ENCODE measurements around the gene ABHD17A.
"Not testable (repeated sequence)": the region's sequence is repeated elsewhere in the genome, so short reads cannot be mapped to it uniquely, and the experiment has no call there.

Gene ABHD17A

DNA sequence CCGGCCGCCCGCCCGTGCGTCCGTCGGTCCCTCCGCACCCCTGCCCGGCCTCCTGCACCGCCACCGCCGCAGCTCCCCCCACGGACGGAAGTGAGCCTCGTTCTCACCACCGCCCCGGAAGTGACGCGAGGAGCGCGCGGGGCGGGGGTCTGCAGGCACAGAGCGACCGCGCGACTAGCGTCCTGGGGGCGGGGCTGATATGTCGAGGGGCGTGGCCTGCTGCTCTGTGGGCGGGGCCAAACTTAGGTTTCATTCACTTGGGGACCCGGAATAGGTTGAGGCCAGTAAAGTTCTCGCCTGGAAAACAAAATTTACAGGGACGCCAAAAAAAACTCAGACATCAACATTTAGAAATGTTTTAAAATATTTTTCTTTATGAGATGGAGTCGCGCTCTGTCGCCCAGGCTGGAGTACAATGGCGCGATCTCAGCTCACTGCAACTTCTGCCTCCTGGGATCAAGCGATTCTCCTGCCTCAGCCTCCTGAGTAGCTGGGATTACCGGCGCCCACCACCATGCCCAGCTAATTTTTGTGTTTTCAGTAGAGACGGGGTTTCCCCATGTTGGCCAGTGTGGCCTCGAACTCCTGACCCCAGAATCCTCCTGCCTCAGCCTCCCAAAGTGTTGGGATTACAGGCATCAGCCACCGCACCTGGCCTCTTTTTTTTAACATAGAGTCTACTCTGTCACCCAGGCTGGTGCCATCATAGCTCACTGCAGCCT lies at the start of gene ABHD17A:
TSS of gene ABHD17A (minus strand) at position 99 of the 722 bp plus-strand sequence. CDS start 3,930 bp downstream, outside the sequence.
- H3K27me3 ChIP-seq (replicated peaks; ENCODE audit: control insufficient read depth, insufficient read depth, low read length); H3K9me3 ChIP-seq (ENCODE audit: control insufficient read depth, low read length); H3K36me3 ChIP-seq (ENCODE audit: control insufficient read depth, insufficient read depth, low read length, severe bottlenecking): not testable (repeated sequence)
- peaks cover 27% of the 10 kb centered on the region for H3K4me1 ChIP-seq (ENCODE audit: control insufficient read depth, insufficient read depth, low read length)
- H3K9ac ChIP-seq (ENCODE audit: low read length): peak within 1 kb of the TSS; percentile 95
- peak; percentile 97 for DNase-seq (ENCODE audit: low read depth)
- peak within 1 kb of the TSS; percentile 96 for H3K4me3 ChIP-seq (ENCODE audit: low read length)

DNA sequence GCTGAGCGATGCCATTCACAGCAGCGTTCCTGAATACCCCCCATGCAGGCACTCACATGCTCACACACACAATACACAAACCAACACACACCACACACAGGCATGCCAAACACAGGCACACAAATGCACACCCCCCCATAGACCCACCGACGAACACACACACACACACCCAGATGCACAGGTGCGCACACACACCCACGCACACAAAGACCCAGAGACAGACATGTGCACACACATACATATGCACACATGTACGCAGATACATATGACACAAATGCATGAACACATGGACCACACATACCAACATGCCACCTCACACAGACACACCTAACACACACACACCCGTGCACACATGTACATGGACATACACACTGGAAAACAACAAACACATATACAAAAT lies 48.6 kb upstream of the ABHD17A start:
- no peaks in the 10 kb centered on the region for H3K27me3 ChIP-seq (replicated peaks; ENCODE audit: control insufficient read depth, insufficient read depth, low read length)
- H3K4me1 ChIP-seq (ENCODE audit: control insufficient read depth, insufficient read depth, low read length): peaks cover 23% of the 10 kb centered on the region
- DNase-seq (ENCODE audit: low read depth): no peak
- H3K9me3 ChIP-seq (ENCODE audit: control insufficient read depth, low read length): peaks cover 2% of the 10 kb centered on the region
- H3K9ac ChIP-seq (ENCODE audit: low read length): no peak overlapping the region
- no peak overlapping the region for H3K4me3 ChIP-seq (ENCODE audit: low read length)
- H3K36me3 ChIP-seq (ENCODE audit: control insufficient read depth, insufficient read depth, low read length, severe bottlenecking): no peaks in the 10 kb centered on the region

DNA sequence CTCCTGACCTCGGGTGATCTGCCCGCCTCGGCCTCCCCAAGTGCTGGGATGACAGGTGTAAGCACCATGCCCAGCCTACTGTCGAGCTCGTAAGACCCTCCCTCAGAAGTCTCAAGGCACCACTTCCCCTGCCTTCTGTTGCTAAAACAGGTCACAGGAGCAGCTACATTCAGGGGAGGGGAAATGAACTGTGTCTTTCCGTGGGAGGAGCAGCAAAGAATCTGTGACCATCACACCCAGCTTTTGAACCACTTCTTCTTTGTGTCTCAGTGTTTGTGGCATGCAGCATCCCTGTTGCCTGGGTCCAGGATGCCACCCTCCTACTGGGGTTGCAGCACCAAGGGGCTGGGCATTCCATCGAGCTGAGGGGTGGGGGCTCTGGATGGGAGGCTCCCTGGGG lies 47.9 kb upstream of the ABHD17A start:
- Histone ChIP-seq H3K9me3 (ENCODE audit: control insufficient read depth, low read length) (peaks cover 2% of the 10 kb centered on the region), H3K27me3 (replicated peaks; ENCODE audit: control insufficient read depth, insufficient read depth, low read length) (no peaks in the 10 kb centered on the region), H3K4me1 (ENCODE audit: control insufficient read depth, insufficient read depth, low read length) (peaks cover 24% of the 10 kb centered on the region), H3K36me3 (ENCODE audit: control insufficient read depth, insufficient read depth, low read length, severe bottlenecking) (no peaks in the 10 kb centered on the region), H3K4me3 (ENCODE audit: low read length) (no peak overlapping the region), H3K9ac (ENCODE audit: low read length) (no peak overlapping the region)
- DNase-seq (ENCODE audit: low read depth): no peak

DNA sequence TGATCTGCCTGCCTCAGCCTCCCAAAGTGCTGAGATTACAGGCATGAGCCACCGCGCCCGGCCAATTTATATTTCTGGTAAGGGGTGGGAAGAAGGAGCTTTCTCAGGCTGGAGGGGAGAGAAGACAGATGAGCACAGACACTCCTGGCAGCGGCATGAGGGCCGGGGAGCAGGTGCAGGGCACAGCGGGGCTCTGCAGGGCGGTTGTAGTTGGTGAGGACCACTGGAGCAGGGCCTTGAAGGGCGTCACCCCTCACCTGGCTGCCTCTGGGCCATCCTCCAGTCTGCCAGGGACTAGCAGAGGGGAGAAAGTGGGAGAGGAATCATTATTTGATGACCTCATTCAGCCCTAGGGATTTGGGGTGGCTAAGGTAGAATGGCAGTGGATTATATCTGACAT lies 47.1 kb upstream of the ABHD17A start:
- peaks cover 24% of the 10 kb centered on the region for H3K4me1 ChIP-seq (ENCODE audit: control insufficient read depth, insufficient read depth, low read length)
- H3K9me3 ChIP-seq (ENCODE audit: control insufficient read depth, low read length): peaks cover 2% of the 10 kb centered on the region
- H3K27me3 ChIP-seq (replicated peaks; ENCODE audit: control insufficient read depth, insufficient read depth, low read length): no peaks in the 10 kb centered on the region
- H3K9ac ChIP-seq (ENCODE audit: low read length): no peak overlapping the region
- H3K4me3 ChIP-seq (ENCODE audit: low read length): no peak overlapping the region
- no peak for DNase-seq (ENCODE audit: low read depth)
- H3K36me3 ChIP-seq (ENCODE audit: control insufficient read depth, insufficient read depth, low read length, severe bottlenecking): no peaks in the 10 kb centered on the region

DNA sequence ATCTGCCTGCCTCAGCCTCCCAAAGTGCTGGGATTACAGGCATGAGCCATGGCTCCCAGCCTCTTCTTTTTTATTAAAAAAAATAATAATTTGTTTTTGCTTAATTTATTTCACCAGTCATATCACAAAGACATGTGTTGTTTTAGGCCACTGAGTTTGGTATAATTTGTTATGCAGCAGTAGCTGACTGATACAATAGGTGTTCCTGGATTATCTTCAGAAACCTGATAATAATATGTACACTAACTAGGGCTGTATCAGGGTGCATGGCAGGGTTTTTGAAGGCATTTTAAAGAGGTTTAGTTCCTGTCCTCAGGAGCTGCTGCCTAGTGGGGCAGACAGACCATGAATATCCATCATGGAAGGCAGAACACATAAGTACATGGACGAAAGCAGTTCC lies 46.1 kb upstream of the ABHD17A start:
- DNase-seq (ENCODE audit: low read depth): no peak
- H3K4me3 ChIP-seq (ENCODE audit: low read length): no peak overlapping the region

DNA sequence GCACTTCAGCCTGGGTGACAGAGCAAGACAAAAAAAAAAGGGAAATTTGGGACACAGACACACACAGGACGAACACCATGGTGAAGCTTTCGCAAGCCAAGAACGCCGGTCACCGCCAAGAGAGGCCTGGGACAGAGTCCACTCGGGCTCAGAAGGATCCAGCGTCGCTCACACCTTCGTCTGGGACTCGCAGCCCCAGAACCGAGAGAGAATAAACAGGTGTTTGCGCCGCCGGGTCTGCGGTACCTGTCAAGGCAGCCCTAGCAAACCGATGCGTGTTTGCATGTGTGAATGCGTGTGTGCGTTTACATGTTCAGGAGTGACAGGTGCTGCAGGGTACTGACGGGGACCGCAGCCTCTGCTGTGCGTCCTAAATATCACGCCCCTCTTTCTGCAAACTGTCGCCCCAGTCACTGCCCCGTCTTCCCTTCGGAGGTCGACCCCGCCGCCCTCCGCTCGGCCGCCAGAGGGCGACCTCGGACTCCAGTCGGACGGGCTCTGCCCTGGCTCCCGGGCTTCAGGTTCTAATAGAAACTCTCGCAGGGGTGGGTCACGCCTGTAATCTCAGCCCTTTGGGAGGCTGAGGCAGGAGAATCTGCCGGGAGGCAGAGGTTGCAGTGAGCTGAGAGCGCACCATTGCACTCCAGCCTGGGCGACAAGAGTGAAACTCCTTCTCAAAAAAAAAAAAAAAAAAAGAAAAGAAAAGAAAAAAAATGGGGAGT lies 43.9 kb upstream of the ABHD17A start:
- peaks cover 6% of the 10 kb centered on the region for H3K36me3 ChIP-seq (ENCODE audit: control insufficient read depth, insufficient read depth, low read length, severe bottlenecking)

More for the DNA sequence above, 46.1 kb upstream of the ABHD17A start:
- H3K9me3 ChIP-seq (ENCODE audit: control insufficient read depth, low read length): peaks cover 2% of the 10 kb centered on the region
- H3K9ac ChIP-seq (ENCODE audit: low read length): no peak overlapping the region
- no peaks in the 10 kb centered on the region for H3K27me3 ChIP-seq (replicated peaks; ENCODE audit: control insufficient read depth, insufficient read depth, low read length)
- H3K4me1 ChIP-seq (ENCODE audit: control insufficient read depth, insufficient read depth, low read length): peaks cover 23% of the 10 kb centered on the region
- no peaks in the 10 kb centered on the region for H3K36me3 ChIP-seq (ENCODE audit: control insufficient read depth, insufficient read depth, low read length, severe bottlenecking)

DNA sequence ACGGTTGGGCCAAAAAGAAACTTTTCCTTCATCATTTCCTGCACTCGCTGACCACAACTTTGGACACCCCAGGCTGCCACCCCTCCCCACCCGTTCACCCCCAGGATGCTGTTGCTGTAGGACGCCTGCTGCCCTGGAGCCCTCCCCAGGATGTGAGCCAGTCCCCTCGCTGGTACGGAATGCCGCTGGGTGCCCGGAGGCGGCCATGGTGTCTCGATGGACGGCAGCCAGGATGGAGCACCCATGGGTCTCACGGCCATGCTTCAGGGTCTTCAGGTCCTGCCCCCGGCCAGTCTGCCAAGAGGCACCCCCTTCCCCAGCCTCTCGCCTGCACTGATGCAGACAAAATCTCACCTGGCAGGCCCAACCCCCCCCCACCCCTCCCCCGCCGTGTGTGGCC lies 40.2 kb upstream of the ABHD17A start:
- Histone ChIP-seq H3K4me3 (ENCODE audit: low read length) (no peak overlapping the region), H3K9ac (ENCODE audit: low read length) (no peak overlapping the region), H3K27me3 (replicated peaks; ENCODE audit: control insufficient read depth, insufficient read depth, low read length) (no peaks in the 10 kb centered on the region), H3K9me3 (ENCODE audit: control insufficient read depth, low read length) (no peaks in the 10 kb centered on the region), H3K4me1 (ENCODE audit: control insufficient read depth, insufficient read depth, low read length) (peaks cover 11% of the 10 kb centered on the region), H3K36me3 (ENCODE audit: control insufficient read depth, insufficient read depth, low read length, severe bottlenecking) (peaks cover 24% of the 10 kb centered on the region)
- DNase-seq (ENCODE audit: low read depth): no peak

More for the DNA sequence above, 43.9 kb upstream of the ABHD17A start:
- Histone ChIP-seq H3K27me3 (replicated peaks; ENCODE audit: control insufficient read depth, insufficient read depth, low read length) (no peaks in the 10 kb centered on the region), H3K9ac (ENCODE audit: low read length) (peak overlapping the region; percentile 63), H3K9me3 (ENCODE audit: control insufficient read depth, low read length) (peaks cover 2% of the 10 kb centered on the region), H3K4me3 (ENCODE audit: low read length) (peak overlapping the region; percentile 68), H3K4me1 (ENCODE audit: control insufficient read depth, insufficient read depth, low read length) (peaks cover 11% of the 10 kb centered on the region)
- peak; percentile 91 for DNase-seq (ENCODE audit: low read depth)

DNA sequence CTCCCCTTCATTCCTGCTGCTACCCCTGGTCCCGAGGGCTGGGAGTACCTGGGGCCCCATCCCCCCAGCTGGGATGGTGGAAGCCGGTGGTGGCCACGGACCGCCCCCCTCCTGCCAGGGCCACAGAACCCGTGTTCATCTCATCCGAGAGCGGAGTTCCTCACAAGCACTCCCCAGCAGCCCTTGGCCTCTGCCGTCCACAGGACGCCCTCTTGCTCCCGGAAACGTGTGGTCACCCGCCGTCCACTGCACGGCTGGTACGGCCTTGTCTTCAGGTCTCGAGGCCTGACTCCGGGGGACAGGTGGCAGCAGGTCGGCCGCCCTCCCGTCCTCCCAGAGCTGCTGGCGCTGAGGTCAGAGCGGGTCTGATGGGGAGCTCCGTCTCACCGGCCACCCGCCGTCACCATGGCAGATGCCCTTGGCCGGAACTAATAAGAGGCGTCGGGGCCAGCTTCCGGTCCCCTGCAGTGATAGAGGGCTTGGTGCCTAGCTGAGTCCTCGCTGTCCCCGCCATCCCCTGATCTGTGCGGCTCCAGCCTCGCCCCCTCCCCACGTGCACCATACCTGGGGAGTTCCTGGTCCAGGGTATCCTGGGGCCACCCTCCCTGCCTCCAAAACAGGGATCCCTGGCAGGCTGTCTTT lies 39.1 kb upstream of the ABHD17A start:
- no peak overlapping the region for H3K9ac ChIP-seq (ENCODE audit: low read length)
- DNase-seq (ENCODE audit: low read depth): no peak
- no peaks in the 10 kb centered on the region for H3K27me3 ChIP-seq (replicated peaks; ENCODE audit: control insufficient read depth, insufficient read depth, low read length)
- H3K4me3 ChIP-seq (ENCODE audit: low read length): no peak overlapping the region
- H3K4me1 ChIP-seq (ENCODE audit: control insufficient read depth, insufficient read depth, low read length): peaks cover 5% of the 10 kb centered on the region
- H3K9me3 ChIP-seq (ENCODE audit: control insufficient read depth, low read length): no peaks in the 10 kb centered on the region
- H3K36me3 ChIP-seq (ENCODE audit: control insufficient read depth, insufficient read depth, low read length, severe bottlenecking): peaks cover 26% of the 10 kb centered on the region

DNA sequence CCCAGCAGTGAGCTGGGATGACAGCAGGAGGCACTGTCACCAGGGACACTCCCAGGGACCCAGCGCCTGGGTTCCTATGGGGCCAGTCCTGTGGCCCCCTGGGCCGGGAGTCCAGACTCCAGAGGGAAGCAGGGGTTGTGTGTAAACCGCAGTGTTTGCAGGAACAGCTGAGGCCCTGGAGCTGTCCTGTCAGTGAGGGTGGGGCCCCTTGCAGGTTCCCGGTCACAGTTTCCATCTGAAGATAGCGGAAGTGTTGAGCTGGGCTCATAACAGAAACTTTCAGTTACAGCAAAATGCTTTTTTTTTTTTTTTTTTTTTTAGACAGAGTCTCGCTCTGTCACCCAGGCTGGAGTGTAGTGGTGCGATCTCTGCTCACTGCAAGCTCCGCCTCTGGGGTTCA lies 38.0 kb upstream of the ABHD17A start:
- Histone ChIP-seq H3K4me1 (ENCODE audit: control insufficient read depth, insufficient read depth, low read length) (no peaks in the 10 kb centered on the region), H3K9ac (ENCODE audit: low read length) (no peak overlapping the region), H3K36me3 (ENCODE audit: control insufficient read depth, insufficient read depth, low read length, severe bottlenecking) (peaks cover 35% of the 10 kb centered on the region), H3K9me3 (ENCODE audit: control insufficient read depth, low read length) (no peaks in the 10 kb centered on the region), H3K4me3 (ENCODE audit: low read length) (no peak overlapping the region), H3K27me3 (replicated peaks; ENCODE audit: control insufficient read depth, insufficient read depth, low read length) (no peaks in the 10 kb centered on the region)
- DNase-seq (ENCODE audit: low read depth): no peak

DNA sequence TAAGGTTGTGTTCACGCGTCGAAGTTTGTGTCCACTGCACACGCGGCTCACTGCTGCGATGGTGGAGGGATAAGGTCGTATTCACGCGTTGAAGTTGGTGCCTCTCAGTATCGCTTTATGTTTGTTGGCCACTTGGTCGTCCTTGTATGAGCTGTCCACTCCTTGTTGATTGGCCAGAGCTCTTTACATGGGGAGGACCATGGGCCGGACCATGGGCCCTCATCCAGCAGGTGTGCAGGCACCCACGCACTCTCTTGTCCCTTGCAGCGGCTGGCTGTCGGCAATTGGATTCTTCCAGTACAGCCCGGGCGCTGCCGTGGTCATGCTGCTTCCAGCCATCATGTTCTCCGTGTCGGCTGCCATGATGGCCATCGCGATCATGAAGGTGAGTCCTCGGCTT lies 37.5 kb upstream of the ABHD17A start:
- DNase-seq (ENCODE audit: low read depth): no peak
- Histone ChIP-seq H3K4me3 (ENCODE audit: low read length) (no peak overlapping the region), H3K36me3 (ENCODE audit: control insufficient read depth, insufficient read depth, low read length, severe bottlenecking) (peaks cover 40% of the 10 kb centered on the region), H3K4me1 (ENCODE audit: control insufficient read depth, insufficient read depth, low read length) (no peaks in the 10 kb centered on the region), H3K27me3 (replicated peaks; ENCODE audit: control insufficient read depth, insufficient read depth, low read length) (no peaks in the 10 kb centered on the region), H3K9me3 (ENCODE audit: control insufficient read depth, low read length) (no peaks in the 10 kb centered on the region), H3K9ac (ENCODE audit: low read length) (no peak overlapping the region)

DNA sequence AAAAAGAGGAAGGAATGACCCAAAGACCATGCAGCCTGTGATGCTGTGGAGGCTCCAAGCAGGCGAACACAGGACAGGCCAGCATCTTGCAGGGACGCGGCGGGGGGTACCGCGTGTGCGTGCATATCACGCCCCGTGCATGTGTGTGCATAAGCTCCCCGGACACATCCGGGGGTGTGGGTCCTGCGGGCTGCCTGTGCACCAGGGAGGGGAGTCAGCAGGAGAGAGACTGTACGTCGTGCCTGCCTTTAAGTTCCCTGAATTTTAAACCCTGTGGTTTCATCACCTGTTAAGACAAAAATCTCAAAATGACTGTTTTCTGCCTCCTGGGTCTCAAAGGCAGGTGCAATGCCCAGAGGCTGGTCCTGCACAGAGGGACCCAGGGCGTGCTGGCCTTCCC lies 36.5 kb upstream of the ABHD17A start:
- Histone ChIP-seq H3K9ac (ENCODE audit: low read length) (no peak overlapping the region), H3K27me3 (replicated peaks; ENCODE audit: control insufficient read depth, insufficient read depth, low read length) (no peaks in the 10 kb centered on the region), H3K36me3 (ENCODE audit: control insufficient read depth, insufficient read depth, low read length, severe bottlenecking) (peaks cover 40% of the 10 kb centered on the region)

More for the DNA sequence above, 36.5 kb upstream of the ABHD17A start:
- DNase-seq (ENCODE audit: low read depth): no peak
- no peak overlapping the region for H3K4me3 ChIP-seq (ENCODE audit: low read length)
- no peaks in the 10 kb centered on the region for H3K9me3 ChIP-seq (ENCODE audit: control insufficient read depth, low read length)
- no peaks in the 10 kb centered on the region for H3K4me1 ChIP-seq (ENCODE audit: control insufficient read depth, insufficient read depth, low read length)

All from adipocyte (in vitro differentiated cells).